ENCODE measurements around the gene UQCRQ.

UQCRQ gene

DNA sequence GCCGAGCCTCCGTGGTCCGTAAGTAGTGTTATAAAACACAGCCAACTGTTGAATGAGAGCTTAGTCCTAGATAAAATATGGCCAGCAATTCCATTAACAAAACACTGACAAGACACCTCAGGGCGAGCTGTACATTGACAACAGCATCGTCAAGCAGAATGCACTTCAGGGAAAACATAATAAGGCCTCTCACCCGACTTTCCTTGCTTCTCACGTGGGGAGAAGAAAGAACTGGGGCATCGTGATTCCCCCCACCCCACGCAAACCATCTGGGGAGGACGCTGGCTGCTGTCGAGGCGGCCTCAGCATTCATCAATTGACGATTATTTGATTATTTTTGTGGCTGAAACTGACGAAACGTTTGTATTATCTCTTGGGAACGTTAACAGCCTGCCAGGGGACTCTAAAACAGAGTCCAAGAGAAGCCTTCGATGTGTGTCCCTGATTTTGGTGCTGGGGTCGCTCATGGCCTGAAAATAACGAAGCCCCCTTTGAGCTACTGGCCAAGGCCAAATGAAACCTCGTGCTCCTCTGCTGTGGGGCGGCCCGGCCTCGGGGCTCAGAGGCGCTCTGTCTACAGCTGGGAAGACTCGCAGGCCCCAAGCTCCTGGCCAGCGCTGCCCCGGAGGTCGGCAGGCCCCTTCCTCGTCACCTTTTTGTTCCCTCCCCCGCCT, 637 bp upstream of the UQCRQ start:
- DNase-seq = no peak

DNA sequence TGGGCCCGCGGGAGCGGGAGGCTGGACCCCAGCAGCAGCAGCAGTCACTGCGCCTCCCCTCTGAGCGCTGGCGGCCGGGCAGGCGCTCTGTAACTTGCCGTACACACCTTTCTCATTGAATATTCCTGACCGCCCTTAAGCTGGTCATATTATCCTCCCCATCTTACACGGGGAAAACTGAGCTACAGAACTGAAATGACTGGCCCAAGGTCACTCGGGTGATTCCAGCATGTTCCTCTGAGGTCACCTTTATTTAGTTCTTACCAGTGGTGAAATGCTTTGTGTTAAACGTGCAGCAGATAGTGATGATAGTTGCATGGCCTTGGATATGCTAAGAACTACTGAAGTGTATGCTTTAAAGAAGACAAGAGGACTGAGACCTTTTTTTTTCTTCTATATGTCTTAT, 607 bp downstream of the UQCRQ start:
- no peak for DNase-seq

DNA sequence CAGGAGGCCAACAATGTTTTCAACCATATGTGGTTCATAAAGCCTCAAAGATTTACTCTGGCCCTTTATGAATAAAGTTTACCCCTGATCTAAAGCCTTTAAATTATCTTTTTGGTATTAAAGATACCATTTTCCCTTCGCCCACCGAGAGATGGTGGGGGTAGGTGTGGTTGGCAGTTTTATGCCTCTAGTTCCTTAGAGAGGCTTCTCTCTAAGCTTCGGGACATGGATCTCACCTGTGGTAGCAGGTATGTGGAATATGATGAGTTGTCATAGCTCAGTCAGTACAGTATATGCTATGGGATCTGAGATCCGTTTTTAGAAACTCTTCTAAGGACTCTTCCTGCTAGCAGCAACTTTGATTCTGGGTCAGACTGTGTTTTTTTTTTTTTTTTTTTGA, 2.3 kb downstream of the UQCRQ start:
- no peak for DNase-seq

DNA sequence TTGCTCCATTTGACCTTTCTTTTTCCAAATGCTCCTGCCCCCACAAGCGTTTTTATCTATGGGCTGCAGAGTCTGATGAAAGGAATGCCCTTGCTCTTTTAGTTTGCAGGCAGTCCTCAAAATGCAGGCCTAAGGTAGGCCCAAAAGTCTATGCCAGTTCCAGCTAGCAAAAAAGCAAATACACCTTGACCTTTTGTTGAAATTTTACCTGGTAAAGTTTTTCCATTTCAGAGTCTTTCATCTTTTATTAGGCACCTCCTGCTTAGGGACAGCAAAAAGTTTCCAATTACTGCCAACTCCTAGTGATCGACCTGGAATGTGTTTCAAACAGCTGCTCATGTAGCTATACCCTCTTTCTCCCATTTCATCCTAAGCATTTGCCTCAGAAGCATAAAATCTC, 4.4 kb downstream of the UQCRQ start:
- no peak for DNase-seq

DNA sequence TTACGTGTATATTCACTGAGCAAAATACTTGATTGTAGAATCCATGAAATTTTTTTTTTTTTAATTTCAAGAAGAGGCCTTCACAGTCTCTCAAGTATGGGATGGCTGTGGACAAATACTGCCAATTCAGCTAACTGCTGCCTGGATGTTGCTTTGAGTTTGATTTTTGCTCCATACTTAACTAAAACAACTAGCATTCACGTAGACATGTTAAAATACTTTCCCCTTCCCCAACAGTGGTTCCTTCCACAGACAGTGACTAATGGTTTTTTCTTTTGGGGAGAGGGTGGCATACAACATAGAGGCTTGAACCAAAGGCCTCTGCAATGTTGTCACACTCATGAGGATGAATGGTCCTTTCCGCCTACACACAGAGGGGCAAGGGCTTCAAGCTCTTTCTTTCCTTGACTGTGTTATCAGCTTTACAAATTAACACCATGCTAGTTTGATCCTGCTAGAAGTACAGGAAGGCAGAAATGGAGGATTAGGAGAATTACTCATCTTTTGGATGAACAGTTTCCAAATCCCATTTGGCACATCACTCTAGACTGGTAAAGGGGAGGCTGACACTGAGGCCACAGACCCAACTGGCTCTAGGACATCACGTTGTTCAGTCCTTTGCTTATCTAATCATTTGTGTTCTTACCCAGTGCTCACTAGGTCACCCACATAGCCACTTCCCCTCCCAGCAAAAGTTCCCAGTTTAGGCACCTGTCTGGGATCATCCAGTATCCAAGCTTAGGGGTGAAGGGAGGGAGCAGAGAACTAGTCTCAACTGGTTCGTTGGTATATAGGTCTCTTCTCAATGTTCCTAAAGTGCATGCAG, 5.2 kb downstream of the UQCRQ start:
- no peak for DNase-seq

DNA sequence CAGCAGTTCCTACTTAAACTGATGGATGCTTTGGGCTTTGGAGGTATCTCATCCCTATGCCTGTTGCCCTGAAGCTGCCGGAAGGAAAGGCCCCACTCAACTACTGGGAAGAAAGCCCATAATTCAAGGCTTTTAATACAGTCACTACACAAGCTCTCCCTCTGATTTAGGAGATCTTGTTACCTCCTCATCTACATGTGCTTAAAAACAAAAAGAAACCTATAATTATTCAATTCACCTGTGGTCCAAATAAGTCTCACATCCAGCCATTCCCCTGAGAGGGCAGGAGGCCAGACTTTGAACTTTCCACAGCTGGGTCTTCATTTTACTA, 6.3 kb downstream of the UQCRQ start:
- DNase-seq = no peak

DNA sequence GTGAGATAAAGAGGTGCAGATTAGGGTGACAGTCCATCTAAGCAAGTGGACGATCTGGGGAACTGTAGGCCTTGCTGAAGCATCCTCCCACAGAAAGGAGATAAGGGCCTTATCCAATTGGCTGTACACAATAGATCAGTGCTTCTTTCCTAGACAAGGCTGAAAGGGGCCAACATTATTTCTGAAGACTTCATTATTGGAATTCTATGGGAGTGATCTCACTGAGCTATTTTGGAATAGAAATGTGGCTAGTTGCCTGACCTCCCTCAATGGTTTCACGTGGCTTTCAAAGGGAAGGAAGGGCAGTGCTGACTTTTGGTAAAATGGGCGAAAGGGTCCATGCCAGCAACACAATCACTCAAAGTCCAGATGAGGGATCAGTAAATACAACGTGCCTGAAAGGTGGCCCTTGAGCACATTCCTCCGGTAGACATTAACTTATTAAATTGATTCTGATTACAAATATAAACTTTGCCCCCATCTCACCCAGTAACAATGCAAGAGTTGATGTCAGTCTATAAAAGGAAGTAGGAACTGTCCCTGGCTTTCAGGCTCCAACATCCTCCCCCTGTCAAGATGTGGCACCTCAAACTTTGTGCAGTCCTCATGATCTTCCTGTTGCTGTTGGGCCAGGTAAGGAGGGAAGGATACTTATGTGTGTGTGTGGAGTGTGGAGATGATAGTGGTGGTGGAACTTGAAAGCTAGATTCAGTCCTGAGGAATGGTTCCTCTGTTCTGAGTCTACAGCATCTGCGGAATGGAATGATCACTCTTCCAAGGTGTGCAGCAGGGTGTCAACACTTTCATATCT, 6.9 kb downstream of the UQCRQ start, which contains the start of gene LEAP2:
LEAP2 (plus strand) TSS at position 550 of the 811 bp plus-strand sequence; CDS start at position 577, 27 bp downstream.
- DNase-seq = no peak

DNA sequence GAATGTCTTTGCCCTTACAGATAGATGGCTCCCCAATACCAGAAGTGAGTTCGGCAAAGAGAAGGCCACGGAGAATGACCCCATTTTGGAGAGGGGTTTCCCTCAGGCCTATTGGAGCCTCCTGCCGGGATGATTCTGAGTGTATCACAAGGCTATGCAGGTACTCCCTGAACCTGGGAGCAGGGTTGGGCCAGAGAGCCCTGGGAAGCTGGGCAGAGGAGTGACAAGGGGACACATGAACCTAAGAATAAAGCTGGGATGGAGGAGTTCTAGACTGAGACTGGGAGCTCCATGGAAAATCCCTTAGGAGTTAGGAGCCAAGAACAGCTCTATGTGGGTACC, 7.5 kb downstream of the UQCRQ start:
- no peak for DNase-seq

DNA sequence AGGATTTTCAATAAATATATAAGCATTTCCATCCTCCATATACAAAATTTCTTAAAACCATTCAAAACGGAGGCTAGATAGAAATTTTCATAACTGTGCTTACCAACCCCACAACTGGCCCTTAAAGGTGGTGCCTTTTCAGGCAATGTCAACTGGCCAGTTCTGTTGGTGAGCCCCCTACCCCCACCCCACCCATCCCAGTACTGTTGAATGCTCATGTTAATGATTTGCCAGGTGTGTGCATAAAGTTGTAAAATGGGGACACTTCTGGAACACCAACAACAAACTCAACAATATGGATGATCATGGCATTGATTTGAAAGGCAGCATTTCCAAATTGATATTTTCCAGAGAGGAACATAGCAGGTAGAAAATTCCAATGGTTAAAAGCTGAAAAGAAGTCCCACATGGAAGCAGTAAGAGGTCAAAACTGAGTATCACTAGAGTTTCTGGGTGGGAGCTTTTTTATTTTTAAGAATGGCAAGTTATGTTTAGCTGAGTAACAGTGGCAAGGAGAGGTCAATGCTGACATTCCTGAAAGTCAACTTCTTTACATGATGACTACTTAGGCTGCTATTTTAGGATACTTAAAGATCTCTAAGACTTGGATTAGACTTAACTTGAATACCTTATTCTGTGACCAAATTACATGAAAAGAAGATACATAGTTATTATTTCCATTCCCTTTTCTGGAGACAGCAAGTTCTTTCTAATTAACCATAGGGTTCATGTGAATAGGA, 9.7 kb downstream of the UQCRQ start:
- DNase-seq = no peak

DNA sequence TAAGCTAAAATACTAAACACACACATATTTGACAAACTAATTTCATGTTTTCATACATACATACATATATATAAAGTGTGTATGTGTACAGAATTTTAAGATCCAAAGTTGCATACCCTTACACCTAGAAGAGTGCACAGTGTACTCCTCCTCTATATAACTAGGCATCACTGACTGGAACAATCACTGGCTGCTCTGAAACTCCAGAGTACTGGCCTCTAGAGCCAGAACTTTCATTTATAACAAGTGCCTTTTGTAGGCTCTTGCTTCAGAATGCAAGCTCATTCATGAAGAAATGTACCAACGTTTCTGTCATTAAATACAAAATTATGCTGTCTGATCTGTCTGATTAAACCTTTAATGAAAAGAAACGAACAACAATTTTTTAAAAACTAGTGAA, 11.0 kb downstream of the UQCRQ start:
- no peak for DNase-seq

DNA sequence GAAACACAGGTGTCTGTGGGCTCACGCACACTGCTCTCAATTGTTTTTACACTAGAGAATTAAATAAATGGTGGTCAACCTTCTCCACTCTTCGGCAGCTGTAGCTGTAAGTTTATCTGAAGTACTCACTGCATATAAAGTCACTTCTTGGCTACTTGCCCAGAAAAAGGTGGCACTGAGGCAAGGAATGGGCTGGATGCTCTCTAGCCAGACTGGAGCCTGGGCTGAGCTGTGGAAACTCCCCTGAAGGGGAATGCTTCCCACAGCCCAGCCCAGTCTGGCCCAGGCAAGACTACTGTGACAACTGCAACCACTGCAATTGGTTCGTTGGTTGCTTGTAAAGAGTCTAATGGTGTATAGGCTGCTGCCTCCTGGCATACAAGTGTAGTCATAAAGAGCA, 11.5 kb downstream of the UQCRQ start:
- DNase-seq = no peak

DNA sequence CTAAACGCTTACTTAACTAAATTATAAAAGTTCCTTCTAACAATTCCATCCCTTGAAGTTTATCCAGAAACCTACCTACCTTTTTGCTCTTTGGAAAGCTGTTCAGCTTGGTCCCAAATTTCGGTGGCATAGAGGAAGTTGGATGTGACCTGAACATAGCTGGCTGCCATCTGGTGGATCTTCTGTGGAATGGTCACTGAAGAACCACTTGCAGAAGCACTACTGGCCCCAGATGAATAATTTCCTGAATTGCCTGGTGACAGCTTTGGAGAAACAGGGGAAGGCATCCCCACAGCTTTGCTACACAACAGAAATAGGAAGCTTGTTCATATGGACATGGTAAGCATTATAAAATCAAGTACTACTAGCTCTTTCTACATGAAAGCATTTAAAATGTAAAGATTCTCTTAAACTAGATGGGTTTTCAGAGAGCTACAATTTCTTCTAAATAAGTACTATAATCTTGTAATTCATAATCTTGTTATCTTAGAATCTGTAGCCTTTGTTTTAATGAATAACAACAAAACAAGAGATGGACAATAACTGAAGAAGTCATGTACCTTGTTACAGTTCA, 16.9 kb downstream of the UQCRQ start:
- DNase-seq = no peak

DNA sequence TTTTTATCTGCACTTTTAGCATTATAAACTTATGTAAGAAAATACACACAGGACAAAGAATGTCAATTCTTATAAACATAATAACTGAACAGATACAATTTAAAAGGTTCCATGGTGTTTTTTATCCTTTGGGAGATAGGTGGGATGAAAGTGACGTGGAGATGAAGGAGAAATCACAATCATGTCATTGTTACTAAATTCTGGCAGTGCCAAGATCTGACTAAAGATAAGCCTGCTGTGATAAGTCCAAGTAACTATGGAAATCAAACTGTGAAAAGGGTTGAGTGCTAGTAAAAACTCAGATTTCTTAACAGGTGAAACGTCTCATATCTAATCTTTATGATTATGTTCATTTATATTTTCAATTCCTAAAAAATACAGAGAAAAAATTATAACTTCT, 18.1 kb downstream of the UQCRQ start:
- DNase-seq = no peak

DNA sequence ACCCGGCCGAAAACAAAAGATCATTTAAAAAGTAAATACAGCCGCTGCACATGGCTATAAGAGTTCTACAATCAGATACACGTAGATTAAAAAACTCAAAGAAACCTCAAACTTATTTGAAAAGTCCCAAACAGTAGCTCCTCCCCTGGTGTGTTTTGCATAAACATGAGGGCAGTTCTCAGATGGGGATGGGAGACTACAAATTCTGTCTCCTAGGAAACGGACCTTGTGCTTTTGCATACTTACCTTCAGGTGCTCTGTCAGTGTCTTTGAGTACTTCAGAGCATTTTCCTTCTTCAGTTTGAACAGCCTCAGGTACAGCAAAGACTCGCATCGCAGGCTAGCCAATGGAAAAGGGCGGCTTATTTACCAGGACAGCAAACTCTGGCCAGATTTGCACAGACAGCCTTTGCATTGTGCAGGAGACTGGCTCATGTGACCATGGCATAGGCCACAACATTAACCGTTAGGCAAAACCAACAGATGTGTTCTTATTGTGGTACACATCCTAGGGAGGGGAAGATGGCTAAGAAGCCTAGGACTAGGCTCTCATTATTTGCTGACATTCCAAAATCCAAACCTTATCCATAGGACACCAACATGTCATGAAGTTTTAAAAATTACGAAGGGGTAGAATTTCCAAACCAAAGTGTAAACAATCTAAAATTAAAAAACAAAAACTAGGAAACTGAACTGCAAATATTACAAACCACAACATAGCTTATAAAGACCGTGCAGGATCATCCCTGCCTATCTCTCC, 19.8 kb downstream of the UQCRQ start:
- no peak for DNase-seq

DNA sequence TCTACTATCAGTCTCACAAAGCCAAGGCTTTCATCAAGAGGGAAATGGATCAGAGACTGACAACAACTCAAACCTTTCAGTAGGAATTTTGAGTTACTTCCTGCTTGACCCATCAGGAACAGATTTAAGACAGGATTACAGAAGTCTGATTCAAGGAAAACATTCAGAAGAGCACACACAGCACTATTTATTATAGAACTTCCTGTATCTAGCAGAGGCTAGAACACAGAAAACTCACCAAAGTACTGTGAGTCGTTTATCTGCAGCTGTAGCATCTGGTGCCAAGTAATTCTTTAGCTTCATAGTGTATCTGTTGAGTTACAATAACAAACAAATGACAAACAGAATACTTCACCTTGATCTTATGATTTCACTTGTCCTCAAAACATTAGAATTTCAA, 20.8 kb downstream of the UQCRQ start:
- DNase-seq = no peak

DNA sequence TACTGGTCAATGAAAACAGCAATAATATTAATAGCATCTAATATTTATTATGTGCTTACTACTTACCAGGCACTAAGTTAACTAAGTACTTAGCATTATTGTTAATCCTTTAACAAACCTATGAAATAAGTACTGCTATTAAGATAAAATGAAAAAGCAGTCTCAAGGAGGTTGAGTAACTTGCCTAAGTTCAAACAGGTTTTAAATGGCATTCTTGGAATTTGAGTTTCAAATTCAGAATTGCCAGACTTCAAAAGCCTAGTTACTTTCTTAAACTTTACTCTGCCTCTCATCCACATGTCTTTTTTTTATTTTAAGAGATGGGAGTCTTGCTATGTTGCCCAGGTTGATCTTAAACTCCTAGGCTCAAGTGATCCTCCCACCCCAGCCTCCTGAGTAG, 23.1 kb downstream of the UQCRQ start:
- DNase-seq = no peak

DNA sequence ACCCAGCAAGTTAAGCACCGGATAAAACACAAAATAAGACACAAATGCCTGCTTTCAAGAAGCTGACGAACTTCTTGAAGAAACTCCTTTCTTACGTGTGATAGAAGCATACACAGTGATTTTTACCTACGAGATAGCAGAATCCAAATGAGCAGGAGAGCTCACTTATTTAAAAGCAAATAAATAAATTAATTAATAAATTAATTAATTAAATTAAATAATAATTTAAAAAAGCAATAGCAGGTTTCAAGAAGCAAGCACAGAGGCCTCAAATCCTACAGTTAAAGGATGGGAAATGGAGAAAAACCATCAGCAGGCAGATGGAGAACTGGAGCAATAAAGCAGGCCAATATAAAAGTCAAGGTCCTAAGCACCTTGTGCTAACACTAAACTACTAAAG, 24.4 kb downstream of the UQCRQ start:
- no peak for DNase-seq

DNA sequence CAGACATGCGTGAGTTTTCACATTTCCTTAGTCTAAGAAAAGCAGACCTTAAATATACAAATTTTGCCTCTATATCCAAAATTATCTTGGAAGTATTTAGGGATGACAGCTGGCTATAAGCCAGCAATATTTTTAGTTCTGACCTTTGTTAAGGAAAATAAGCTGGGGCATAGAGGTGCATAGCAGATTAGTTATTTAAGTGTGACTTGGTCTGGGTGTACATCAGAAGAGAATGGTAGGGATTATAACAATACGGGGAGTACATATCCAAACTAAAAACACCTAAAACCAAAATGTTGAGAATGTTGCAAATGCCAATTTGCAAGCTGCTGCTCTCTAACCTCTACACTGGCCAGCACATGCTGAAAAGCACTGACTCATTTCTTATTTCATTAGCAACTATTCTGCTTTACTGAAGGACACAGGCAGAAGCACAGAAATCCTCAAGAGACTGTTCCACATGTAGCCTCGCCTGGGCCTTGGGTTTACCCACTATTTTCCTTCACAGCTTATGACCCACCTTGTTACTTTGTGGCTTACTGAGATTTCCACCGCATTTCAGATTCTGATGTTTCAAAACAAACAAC, 29.4 kb downstream of the UQCRQ start:
- no peak for DNase-seq

DNA sequence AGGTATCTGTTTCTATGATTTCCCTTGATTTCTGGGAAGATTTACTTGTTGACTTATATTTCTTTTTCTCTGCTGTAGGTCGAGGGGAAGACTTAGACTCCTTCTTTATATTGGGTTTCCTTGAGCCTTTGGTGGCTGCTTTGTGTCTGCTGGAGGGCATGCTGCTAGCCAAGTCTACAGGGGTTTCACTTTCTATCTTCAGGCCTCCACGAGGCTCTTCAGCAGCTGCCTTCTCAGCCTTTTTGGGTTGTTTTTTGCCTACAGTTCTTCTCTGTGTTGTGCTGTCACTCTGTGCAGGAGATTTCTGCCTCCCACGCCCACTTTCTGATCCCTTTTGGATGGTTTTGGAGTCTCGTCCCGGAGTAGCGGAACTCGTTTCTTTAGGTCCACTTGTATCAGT, 30.2 kb downstream of the UQCRQ start:
- DNase-seq = no peak

DNA sequence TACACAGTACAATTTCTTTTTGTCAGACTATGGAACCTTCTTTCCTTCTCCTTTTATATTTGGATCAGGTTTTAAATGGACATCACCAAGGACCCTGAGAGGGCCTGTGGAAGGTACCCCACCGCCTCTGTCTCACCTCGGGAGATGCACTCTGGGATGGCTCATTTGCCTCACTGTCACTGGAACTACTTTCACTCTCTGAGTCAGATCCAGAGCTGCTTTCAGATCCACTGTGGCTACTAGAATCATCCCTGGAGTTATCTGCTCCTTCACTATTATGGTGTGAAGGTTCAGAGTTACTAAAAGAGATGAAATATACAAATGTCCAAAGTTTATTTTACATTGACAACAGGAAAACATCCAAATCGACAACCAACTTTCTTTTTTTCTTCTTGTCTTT, 31.7 kb downstream of the UQCRQ start:
- no peak for DNase-seq

DNA sequence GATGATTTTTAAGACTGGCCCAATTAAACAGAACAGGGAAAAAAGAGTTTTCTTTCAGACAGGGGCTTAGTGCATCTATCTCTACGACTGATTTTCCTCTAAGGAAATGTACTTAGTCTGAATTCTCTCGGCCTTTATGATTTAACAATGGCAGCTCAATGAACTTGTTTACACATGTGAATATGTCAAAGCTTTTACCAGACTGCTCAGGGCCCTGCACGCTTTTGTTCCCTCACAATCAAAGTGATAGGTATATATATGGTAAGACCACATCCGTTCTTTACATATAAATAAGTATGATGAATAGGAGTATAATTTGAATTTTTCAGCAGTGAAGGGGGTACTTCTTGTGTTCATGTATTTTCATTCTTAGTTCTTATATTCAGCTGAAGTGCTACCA, 34.6 kb downstream of the UQCRQ start:
- no peak for DNase-seq
